ENCODE measurements around the gene COG5. TPM values are rescaled to one million over a fixed set of nuclear protein-coding genes. Genes with fewer than 3 reads are reported as not detected.

COG5 gene
- total RNA-seq, 3 donors from 2014 or later: 35.2 to 61.2 (median 38.0) TPM

DNA sequence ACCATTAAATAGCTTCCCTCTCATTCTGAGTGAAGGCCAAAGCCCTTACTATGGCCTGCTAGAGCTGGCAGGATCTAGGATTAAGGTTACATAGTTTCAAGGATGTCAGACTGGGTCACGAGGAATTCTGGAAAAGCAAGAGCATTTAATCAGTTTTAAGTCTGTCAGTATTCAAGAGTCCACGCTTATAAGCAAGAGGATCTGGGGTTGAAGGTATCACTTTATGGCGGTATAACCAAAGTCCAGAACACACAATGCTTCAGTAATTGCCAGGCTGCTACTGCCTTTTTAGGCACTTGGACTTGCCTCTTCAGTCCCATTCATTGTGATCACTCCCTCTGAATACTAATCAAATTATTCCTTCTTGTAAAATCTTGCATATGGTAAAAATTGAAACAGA is 293.9 kb downstream of the COG5 start:
- intact Hi-C loops (cut with DNase I; ENCODE audit: low total_unique reads): no loop called here
- H3K4me3 ChIP-seq: no peak overlapping the region
- TF ChIP-seq, protein P1, sequence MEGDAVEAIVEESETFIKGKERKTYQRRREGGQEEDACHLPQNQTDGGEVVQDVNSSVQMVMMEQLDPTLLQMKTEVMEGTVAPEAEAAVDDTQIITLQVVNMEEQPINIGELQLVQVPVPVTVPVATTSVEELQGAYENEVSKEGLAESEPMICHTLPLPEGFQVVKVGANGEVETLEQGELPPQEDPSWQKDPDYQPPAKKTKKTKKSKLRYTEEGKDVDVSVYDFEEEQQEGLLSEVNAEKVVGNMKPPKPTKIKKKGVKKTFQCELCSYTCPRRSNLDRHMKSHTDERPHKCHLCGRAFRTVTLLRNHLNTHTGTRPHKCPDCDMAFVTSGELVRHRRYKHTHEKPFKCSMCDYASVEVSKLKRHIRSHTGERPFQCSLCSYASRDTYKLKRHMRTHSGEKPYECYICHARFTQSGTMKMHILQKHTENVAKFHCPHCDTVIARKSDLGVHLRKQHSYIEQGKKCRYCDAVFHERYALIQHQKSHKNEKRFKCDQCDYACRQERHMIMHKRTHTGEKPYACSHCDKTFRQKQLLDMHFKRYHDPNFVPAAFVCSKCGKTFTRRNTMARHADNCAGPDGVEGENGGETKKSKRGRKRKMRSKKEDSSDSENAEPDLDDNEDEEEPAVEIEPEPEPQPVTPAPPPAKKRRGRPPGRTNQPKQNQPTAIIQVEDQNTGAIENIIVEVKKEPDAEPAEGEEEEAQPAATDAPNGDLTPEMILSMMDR (IDR thresholded peaks at IDR 0.05): no peak
- TF ChIP-seq POLR2AphosphoS5 (IDR thresholded peaks at IDR 0.05) (no peak), POLR2A (IDR thresholded peaks at IDR 0.05) (no peak)
- no peaks in the 10 kb centered on the region for H3K9me3 ChIP-seq
- no peak for DNase-seq (ENCODE audit: low spot score in 2 of 2)
- no peaks in the 10 kb centered on the region for H3K4me1 ChIP-seq
- H3K36me3 ChIP-seq: no peaks in the 10 kb centered on the region
- H3K27me3 ChIP-seq: no peaks in the 10 kb centered on the region
- no peak overlapping the region for H3K27ac ChIP-seq

DNA sequence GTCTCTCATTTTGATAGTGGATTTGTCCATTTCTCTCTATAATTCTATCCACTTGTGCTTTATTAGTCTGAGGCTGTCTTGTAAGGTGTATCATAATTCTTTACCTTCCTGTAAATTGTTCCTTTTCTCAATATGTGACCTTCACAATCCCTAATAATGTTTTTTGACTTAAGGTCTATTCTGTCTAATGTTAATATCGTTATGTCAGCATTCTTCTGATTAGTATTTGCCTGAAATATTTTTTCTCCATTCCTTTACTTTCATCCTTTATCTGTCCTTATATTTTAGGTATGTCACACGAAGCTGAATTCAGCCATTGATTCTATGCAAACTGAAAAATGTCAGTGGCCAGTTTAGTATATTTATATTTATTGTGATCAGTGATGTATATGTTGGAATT is 295.1 kb downstream of the COG5 start:
- Histone ChIP-seq H3K9me3 (no peaks in the 10 kb centered on the region), H3K4me1 (no peaks in the 10 kb centered on the region), H3K27ac (no peak overlapping the region), H3K4me3 (no peak overlapping the region), H3K36me3 (no peaks in the 10 kb centered on the region), H3K27me3 (no peaks in the 10 kb centered on the region)
- intact Hi-C loops (cut with DNase I; ENCODE audit: low total_unique reads): no loop called here
- no peak for TF ChIP-seq POLR2AphosphoS5 (IDR thresholded peaks at IDR 0.05)
- TF ChIP-seq, protein P1 (IDR thresholded peaks at IDR 0.05): no peak
- TF ChIP-seq POLR2A (IDR thresholded peaks at IDR 0.05): no peak
- no peak for DNase-seq (ENCODE audit: low spot score in 2 of 2)

DNA sequence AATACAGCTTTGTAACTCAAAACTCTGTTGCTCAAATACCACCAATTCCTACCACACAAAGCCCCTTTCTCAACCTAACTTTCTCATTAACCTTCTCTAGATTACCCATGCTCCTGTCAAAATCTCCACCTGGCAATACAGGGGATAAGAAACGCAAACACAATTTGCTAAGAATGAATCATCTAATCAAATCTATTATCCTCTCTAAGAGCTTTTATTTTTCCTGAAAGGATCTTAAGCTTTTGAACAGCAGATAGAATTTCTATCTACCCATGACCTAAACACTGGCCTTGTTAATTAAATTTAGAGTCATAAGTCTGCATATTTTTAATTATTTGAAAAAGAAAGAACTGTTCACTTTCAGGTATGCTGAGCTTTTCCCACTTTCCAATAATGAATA is 296.6 kb downstream of the COG5 start:
- Histone ChIP-seq H3K9me3 (no peaks in the 10 kb centered on the region), H3K4me1 (no peaks in the 10 kb centered on the region), H3K27me3 (no peaks in the 10 kb centered on the region), H3K36me3 (no peaks in the 10 kb centered on the region), H3K4me3 (no peak overlapping the region), H3K27ac (no peak overlapping the region)
- TF ChIP-seq, protein P1 (IDR thresholded peaks at IDR 0.05): no peak
- no peak for TF ChIP-seq POLR2A (IDR thresholded peaks at IDR 0.05)
- no peak for TF ChIP-seq POLR2AphosphoS5 (IDR thresholded peaks at IDR 0.05)
- intact Hi-C loops (cut with DNase I; ENCODE audit: low total_unique reads): no loop called here
- DNase-seq (ENCODE audit: low spot score in 2 of 2): no peak

DNA sequence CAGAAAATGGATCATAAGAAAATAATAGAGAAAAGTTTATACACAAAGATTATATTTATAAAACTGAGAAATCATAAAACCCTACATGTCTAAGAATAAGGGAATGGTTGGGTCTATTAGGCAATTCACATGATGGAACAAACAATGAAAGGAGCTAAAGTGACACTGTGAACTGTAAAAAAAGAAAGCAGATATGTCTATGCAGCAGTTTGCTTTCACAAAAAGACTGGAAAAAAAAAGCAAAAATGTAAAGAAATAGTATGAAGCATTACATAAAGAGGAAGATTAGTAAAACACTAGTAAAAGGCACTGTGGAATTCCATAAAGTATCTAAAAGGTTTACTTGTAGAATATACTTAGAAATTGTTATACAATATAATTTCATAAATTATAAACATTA is 299.0 kb downstream of the COG5 start:
- intact Hi-C loops (cut with DNase I; ENCODE audit: low total_unique reads): no loop called here
- Histone ChIP-seq H3K4me3 (no peak overlapping the region), H3K27me3 (no peaks in the 10 kb centered on the region), H3K36me3 (no peaks in the 10 kb centered on the region), H3K9me3 (no peaks in the 10 kb centered on the region), H3K27ac (no peak overlapping the region), H3K4me1 (no peaks in the 10 kb centered on the region)
- no peak for DNase-seq (ENCODE audit: low spot score in 2 of 2)
- no peak for TF ChIP-seq POLR2AphosphoS5 (IDR thresholded peaks at IDR 0.05)

DNA sequence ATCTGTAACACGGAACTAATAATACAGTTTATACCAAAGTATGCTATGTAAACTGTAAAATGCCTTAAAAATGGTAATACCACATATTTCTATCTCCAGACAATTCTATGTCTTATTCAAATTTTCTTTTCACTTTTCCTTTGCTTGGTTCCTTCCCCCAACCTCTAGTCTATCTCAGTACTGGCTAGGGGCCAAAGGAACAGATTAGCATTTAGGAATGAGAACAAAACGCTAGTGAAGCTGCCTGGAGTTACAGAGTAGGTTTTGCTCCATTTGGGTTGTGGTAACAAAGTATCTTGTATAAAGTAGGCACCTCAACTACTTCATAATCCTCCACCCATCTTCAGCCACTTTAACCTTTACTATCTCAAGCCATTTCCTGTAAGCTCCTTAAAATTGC is 300.9 kb downstream of the COG5 start:
- no peak overlapping the region for H3K4me3 ChIP-seq
- H3K4me1 ChIP-seq: no peaks in the 10 kb centered on the region
- TF ChIP-seq, protein P1 (IDR thresholded peaks at IDR 0.05): no peak
- TF ChIP-seq POLR2AphosphoS5 (IDR thresholded peaks at IDR 0.05) (no peak), POLR2A (IDR thresholded peaks at IDR 0.05) (no peak)
- intact Hi-C loops (cut with DNase I; ENCODE audit: low total_unique reads): no loop called here
- DNase-seq (ENCODE audit: low spot score in 2 of 2): no peak
- H3K9me3 ChIP-seq: no peaks in the 10 kb centered on the region
- H3K36me3 ChIP-seq: no peaks in the 10 kb centered on the region
- H3K27ac ChIP-seq: no peak overlapping the region
- no peaks in the 10 kb centered on the region for H3K27me3 ChIP-seq

DNA sequence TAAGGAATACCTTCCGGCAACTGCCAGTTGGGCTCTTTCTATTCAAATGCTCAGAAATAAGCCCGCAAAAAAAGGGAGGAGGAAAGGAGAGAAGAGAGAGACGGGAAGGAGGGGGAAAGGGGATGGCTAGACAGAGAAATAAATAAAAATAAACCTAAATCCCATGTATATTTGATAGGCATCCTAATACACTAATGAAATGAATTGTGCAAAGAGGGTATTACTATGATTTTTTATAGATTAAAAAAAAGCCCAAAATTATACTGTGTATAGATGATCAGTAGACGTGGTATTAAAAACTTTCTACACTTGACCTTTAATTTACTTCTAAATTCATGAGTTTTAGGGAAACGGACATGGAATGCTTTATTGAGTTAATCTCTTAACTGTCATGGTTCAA is 305.0 kb downstream of the COG5 start:
- no peak overlapping the region for H3K4me3 ChIP-seq
- no peak for DNase-seq (ENCODE audit: low spot score in 2 of 2)
- no peaks in the 10 kb centered on the region for H3K36me3 ChIP-seq
- no peaks in the 10 kb centered on the region for H3K4me1 ChIP-seq
- intact Hi-C loops (cut with DNase I; ENCODE audit: low total_unique reads): no loop called here
- no peaks in the 10 kb centered on the region for H3K27me3 ChIP-seq
- H3K27ac ChIP-seq: no peak overlapping the region
- TF ChIP-seq, protein P1 (IDR thresholded peaks at IDR 0.05): no peak
- no peak for TF ChIP-seq POLR2AphosphoS5 (IDR thresholded peaks at IDR 0.05)
- TF ChIP-seq POLR2A (IDR thresholded peaks at IDR 0.05): no peak
- H3K9me3 ChIP-seq: no peaks in the 10 kb centered on the region

Measured in breast epithelium (tissue), 4 donors.